ENCODE measurements around the gene TPPP2. TPM values are rescaled to one million over a fixed set of nuclear protein-coding genes. Genes with fewer than 3 reads are reported as not detected.
A peak's percentile ranks its signal among the peaks of the same experiment; 100 is the strongest.

Gene TPPP2
- polyA plus RNA-seq, 5 donors, result 0.12 to 0.39 (median 0.23) TPM

DNA sequence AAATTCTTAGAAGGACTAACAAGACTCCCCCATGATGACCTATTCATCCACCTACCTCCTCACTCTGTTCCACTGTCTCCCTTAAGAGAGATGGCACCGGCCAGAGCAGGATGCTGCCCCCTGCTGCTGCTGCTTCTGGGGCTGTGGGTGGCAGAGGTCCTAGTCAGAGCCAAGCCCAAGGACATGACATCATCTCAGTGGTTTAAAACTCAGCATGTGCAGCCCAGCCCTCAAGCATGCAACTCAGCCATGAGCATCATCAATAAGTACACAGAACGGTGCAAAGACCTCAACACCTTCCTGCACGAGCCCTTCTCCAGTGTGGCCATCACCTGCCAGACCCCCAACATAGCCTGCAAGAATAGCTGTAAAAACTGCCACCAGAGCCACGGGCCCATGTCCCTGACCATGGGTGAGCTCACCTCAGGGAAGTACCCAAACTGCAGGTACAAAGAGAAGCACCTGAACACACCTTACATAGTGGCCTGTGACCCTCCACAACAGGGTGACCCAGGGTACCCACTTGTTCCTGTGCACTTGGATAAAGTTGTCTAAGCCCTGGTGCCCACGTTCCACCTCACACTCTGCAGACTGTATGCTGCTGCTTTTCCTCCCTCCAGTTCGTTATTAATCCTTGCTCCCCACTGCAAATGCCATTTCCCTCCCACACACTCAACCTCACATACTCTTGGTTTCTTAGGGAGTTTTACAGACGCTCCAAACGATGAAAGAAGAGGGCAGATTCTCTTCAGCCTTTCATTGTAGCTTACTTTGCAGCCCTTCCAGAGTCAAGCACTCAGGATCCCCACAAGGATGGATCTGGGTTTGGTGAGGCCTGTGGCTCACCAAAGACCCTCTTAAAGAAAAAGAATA is 28.0 kb downstream of the TPPP2 start, which contains the start of gene RNASE8:
Gene RNASE8, plus strand, starts transcription at position 20 of the 873 bp plus-strand sequence. Its CDS starts 71 bp downstream, at position 91.
- no peak for DNase-seq

- DNase-seq, result no peak
These were observed 28.9 kb downstream of the TPPP2 start for GRCh38 chr14:21058903-21059302.

DNA sequence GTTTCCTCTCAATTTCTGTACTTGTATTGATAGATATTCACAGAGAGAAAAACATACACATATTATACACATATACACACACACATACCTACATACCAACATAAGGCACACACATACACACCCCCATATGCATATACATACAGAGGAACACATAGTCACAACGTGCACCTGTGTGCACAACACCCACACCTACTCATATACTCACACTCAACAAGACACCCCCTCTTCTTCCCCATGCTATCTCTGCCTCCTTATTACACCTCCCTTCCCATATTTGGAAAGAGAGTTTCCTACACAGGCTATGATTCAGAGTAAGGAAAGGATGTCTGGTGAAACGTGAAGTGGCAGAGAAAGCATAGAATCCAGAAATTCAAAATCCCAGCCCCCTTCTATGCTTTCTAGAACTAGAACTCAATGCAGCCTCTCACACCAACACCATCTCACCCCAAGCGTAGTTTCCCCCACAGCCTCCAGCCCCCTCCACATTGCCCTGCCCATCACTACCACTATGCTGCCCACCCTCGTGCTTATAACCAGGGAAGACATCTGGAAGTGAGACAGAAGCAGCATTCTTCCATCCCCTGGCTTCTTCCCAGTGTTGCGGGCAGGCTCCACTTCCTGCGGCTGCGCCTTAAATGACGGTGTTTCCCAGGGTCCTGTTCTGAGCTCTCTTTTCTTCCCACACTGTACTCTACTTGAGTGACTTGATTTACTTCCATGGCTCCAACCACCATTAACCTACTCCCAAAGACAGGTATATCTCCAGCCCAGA is 30.0 kb downstream of the TPPP2 start:
- DNase-seq, result no peak

DNA sequence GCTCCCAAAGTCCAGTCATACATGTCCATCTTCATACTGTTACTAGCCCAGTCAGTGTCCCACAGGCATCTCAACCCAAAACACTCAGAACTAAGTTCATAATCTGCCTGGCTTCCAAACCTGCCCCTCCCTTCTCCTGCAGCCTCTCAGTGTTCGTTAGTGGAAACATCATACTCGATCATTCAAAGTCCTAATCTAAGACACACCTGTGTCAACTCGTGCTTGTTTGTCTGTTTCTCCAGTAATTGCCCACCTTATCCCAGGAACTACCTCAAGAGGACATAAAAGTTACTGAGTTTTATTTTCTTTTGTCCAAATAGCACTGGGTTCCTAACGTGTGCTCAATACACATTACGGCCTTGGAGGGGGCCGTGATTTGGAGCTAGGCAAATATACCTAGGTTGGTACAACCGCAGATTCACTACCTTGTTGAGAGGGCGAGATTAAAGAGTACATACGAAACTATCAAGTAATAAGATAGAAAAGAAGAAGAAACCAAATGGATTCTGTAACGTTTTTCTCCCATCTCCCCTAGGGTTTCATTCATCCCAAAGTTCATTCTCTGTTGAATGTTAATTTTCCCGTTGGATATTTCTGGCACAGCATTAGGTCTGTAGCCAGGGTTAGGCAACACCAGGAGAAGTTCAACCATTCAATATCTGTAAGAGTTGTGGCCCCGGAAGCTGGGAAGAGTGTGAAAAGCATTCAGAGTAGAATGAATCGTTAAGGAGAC is 30.8 kb downstream of the TPPP2 start:
- DNase-seq, result no peak

DNA sequence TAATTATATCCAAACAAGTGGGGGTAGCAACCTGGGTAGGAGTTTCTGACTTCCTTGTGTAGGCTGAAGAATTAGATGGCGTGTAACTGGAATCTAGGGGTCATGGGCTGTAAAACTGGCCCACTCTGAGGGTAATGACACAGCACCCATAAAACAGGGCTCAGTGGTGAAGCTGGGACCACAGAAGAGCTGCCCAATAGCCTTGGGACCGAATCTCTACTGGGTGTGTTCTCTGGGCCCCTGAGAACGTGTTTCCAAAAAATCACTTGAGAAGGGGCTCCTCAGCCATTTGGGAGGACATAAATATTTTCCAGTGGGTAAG is 31.3 kb downstream of the TPPP2 start:
- DNase-seq, result no peak

GRCh38 chr14:21063479-21063878 is 33.5 kb downstream of the TPPP2 start:
- DNase-seq, result no peak

- no peak for DNase-seq
These were observed 37.0 kb downstream of the TPPP2 start for GRCh38 chr14:21066882-21067502.

- peak; percentile 56 for DNase-seq
These were observed 38.7 kb downstream of the TPPP2 start for GRCh38 chr14:21068521-21069387.

DNA sequence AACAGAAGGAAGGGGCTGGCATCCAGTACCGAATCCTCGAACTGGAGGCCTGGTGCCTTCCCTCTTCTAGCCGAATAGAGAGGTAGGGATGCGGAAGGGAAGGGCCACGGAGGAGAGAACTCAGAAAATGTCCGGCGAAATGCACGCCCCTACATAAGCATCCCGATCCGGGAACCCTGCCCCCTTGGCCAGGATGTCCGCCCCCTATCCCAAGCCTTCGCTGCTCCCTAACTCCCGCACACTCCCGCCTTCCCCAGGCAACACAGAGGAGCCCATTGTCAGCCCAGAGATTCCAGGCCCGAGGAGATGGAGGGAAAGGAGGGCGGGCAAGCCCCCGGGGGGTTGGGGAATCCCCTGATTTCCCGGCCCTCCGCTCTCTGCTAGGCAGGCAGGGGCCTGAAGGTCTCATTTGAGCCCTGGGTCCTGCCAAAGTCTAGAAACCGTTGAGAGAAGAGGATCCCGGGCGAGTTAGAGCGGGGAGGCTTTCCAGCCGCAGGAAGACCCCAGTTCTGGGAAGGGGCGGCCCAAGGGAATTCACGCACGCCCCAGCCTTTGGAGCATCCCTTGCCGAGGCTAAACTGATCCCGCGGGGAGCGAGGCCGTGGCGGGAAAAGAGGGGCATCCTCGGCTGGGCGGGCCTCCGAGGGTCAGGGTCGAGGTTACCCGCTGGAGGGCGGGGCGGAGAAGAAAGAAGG is 39.5 kb downstream of the TPPP2 start:
- peak; percentile 56 to 67 for DNase-seq

- peak; percentile 64 to 75 for DNase-seq
These were observed 40.1 kb downstream of the TPPP2 start, which contains the start of gene ARHGEF40 for GRCh38 chr14:21070083-21070609. Gene ARHGEF40, plus strand, starts transcription at chr14:21070304. Its CDS starts 93 bp downstream, at chr14:21070397.

GRCh38 chr14:21070610-21071224 is 40.7 kb downstream of the TPPP2 start:
- DNase-seq, result peak; percentile 51 to 59

DNA sequence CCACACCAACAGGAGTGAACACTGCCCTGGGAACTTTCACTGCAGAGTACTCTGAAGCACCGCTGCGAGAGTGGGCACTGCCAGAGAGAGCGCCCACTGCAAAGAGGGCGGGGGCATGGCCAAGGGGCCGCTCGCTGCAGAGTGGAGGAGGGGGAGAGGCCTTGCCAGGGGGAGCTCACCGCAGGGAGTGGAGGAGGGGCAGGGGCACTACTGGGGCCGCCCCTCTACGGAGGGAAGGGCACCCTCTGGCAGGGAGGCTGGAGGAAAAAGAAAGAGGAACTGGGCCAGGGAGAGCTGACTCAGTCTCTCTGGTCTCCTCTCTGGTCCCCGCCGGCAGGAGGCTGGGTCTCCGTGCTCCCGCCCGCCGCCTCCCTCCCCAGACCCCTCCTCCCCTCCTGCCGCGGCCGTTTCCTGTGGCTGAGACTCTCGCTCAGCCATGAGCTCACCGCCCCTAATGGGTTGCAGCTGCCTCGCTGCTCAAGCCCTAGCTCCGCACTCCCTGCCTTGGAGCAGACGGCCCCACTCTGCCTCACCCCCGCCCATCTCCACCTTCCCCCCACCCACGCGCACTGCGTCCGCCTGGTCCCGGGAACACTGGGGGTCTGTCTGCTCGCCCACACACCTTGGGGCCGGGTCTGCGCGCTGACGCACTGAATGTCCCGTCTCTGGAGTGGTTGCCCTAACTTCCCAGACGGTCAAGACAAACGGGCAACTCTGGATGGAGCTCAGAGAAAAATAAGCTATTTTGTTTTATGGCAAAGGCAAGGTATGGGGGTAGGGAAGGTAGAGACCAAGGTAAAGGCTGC is 41.4 kb downstream of the TPPP2 start:
- peak; percentile 91 for DNase-seq

DNA sequence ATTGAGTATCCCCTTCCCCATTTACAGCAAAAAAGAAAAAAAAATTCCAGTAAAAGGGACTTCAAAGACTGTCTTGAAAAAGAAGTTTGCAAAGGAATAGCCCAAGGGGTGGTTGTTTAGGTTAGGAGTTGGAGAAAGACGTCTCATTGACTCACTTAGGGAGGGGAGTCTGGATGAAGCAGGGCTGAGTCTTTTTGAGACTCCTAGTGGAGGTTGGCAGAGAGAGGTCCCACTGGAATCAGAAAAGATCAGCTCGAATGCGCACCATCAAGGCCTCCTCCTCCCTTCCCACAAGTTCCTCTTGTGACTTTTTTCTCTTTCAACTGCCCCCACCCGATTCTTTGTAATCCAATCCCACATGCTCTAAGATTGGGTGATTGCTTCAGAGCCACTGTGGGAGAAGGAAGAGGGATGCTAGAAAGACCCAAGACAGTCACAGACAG is 42.0 kb downstream of the TPPP2 start:
- DNase-seq, result peak in 1 of 2 donors; percentile 23

- no peak for DNase-seq
These were observed 42.8 kb downstream of the TPPP2 start for GRCh38 chr14:21072781-21073339.

DNA sequence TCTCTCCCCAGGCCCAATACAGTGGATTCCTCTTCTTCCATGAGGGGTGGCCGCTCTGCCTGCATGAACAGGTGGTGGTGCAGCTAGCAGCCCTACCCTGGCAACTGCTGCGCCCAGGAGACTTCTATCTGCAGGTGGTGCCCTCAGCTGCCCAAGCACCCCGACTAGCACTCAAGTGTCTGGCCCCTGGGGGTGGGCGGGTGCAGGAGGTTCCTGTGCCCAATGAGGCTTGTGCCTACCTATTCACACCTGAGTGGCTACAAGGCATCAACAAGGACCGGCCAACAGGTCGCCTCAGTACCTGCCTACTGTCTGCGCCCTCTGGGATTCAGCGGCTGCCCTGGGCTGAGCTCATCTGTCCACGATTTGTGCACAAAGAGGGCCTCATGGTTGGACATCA is 43.9 kb downstream of the TPPP2 start:
- DNase-seq, result no peak

GRCh38 chr14:21074398-21075272 is 44.6 kb downstream of the TPPP2 start:
- DNase-seq, result no peak
